ELR (cell line): ENCODE data around the gene LETM1.

ENCODE experiments used
- DNase-seq: peaks from one replicate; pipeline ENCODE4 v3.0.0-alpha.2; 2015; ENCODE audit warnings: low read depth

Gene LETM1

DNA sequence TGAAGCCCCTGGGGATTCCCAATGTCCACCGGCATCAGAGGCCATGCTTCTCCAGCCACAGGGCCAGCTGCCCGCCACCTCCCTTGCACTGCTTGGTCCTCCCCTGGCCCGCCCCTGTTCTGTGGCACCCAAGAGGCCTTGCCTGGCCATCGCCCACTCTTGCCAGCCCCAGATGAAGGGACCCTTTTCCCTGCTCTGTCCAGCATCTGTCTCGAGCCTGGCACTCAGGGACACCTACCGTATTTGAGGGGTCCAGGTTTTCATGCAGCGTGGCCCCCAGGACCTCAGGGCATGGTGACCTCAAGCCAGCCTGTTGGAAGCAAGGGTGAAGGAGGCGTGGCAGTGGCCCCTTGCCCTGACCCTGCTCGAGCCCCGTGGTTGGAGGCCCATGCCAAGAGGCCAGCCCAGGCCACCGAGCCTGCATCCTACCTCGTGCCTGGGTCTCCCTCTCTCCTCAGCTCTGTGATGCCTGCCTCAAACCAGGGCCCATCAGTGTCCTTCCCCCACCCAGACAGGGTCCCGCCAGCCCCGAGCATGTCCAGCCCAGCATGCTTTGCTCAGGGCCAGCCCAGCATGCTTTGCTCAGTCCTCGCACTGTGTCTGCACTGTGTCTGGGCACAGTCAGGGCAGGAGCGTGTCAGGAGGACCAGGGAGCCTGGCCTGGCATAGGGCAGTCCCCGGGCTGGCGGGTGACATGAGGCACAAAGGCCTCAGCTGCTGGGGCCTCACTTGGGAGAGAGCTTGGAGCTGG is 77.1 kb downstream of the LETM1 start:
- DNase-seq: no peak

DNA sequence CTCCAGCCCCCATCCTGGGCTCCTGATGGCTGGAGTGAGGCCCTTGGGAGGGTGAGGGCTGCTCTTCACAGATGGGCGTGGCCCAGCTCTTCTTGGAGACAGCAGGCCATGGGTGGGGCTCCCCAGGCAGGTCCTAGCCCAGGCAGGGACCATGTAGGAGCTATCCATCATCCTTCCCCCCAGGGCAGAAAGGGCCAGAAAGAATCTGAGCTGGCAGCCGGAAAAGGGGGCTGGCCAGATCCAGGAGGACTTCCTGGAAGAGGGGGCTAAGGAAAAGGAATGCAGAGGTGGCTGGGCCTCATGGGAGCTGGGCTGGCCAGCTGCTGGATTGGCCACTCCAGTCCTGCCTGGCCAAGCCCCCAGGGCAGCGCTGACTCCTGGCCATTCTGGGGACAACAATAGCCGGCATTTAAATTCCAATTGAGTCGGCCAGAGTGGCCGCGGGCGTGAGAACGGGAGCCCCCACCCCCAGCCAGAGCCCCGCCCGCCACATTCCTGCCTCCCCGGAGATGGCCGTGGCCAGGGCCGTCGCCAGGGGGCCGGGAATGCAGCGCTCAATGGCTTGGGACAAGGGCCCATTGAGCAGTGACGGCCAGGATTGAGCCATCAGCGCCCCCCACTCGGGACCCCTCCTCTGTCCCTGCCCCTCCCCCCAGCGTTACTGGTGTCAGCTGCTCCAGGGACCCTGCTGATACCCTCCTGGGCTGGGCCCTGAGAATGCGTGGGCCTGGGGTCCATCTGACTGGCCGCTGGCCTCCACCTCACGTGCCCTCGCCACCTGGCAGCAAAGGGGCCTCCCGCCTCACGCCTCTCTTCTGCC is 77.9 kb downstream of the LETM1 start:
- DNase-seq: peak; percentile 72

DNA sequence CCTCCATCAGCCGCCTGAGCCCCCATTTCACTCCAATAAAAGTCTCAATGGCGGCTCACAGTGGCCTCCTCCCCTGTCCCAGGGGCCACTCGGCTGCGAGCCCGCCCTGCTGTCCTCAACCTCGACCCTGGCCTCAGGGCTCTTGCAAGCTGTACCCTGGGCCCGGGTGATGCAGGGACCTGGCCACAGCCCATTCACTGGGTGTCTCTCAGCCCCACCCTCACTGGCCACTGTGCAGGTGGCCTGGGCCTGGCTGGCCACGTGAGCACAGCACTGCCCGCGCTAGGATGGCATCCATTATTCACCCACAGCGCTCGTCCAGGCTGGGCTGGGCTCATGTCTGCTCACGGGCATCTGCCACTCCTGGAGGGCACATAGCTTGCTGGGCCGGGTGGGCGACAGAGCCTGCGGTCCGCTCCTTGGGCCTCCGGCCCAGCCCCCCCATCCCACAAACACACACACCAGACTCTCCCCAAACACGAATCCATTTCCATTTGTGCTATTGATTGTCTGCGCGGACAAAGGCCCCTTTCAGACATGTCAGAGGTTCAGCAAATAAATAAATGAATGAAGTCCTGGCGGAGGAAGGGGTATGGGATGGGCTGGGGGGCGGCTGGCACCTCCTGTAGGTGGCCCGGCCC is 79.3 kb downstream of the LETM1 start:
- DNase-seq: no peak

DNA sequence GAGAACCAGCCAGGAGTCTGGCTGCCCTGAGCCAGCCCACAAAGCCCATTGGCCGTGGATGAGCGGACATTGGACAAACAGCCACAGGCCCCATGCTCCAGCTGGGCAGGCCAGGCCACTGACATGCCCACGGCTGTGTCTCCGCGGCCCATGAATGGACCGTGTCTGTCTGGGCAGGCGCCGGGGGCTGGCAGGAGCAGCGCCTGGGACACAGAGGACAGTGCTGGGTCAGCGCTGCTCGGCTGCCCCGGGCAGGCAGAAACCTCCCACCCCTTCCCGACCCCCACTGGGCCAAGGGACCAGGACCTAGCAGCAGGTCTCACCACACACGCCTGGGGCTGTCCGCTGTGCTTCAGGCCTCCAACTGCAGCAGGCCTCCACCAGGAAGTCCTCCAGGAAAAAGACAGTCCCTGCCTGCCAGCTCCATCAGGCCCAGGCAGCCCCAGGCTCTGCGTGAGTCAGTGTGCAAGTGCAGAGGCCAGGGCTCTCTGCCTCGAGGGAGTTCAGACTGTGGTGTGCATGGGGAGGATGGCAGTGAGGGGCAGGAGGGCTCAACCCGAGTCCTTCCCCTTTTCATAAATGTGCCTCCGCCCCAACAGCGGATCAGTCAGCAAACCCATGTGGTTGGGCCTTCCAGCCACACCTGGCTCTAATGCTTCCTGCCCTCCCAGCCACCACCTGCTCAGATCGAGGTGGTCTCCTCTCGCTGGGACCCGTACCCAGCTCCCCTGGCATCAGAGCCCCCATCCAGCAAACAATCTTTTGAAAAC is 80.0 kb downstream of the LETM1 start:
- peak; percentile 75 for DNase-seq

DNA sequence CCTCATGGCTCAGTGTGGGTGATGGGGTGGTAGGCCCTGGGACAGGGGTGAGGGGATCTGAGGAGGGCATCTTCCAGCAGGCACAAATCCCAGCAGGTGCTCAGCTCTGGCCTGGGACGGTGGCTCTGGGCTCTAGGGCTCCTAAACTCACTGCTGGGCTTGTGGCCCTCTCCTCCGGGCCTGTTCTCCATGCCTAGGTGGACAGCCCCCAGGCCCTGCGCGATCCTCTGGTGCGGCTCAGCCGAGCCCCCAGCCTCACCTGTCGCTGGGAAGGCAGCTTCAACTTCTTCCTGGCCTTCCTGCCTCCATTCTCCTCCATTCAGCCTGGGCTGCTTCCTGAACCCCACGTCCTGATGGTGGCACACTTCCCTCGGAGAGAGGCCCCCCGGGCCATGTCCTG is 82.2 kb downstream of the LETM1 start:
- DNase-seq: no peak

DNA sequence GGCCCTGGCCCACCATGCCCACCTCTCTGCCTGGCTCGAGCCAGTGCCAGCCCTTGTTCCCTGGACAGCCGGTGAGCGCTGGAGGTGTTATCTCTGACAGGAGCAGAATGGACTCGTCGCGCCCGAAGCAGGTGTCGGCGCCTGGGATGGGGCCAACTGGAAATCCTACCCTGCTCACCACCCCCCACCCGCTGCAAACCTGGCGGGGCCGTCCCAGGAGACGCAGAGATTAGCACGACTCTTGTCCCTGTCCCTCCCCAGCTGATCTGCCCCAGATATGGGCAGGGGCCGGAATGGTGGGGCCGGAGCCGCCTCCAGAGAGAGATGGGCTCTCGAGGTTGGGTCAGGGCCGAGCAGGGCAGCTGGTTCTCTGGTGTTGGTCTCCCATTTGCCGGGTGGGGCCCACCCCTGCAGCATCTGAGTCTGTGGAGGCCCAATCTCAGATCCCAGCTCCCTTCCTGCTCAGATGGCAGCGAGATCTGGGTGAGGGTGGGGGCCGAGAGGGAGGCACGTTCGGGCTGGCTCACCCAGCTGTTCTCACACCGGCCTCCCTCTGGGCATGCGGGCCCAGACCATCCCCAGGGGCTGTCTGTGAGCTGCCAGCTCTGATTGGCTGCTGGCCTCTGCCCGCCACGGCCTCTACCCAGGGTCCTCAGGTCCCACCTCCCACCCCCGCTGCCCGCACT is 83.0 kb downstream of the LETM1 start:
- no peak for DNase-seq

DNA sequence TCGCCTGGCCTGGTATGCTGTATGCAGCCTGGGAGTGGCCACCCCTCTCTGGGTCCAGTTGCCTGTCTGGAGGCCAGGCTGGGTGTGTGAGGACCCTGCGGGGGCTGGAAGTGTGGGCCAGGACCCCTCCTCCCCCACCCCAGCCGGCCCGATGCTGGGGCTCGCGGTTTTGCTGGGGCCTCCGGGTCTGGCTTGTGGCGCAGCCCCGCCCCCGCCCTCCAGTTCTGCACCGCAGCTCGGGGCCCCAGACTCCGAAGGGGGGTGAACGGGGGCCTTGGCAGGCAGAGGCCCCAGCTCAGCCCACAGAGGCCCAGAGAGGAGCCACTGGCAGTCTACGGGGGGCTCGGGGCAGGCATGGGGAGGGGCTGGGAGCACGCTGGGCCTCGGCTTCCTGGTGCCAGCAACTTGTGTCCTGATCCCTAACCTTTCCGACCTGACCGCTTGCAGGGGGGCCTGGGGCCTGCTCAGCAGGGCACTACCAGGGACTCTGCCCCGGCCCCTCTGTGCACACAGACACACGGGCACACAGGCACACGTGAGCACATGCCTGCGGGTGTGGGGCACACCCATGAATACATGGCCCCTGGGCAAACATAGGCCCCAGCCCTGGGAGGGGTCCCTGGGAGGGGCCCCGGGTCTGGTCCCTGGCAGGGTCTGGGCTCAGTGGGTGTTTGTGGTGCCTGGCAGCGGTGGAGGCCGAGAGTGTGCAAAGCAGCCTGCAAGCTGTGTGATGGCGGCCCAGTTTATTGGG is 84.2 kb downstream of the LETM1 start:
- no peak for DNase-seq

DNA sequence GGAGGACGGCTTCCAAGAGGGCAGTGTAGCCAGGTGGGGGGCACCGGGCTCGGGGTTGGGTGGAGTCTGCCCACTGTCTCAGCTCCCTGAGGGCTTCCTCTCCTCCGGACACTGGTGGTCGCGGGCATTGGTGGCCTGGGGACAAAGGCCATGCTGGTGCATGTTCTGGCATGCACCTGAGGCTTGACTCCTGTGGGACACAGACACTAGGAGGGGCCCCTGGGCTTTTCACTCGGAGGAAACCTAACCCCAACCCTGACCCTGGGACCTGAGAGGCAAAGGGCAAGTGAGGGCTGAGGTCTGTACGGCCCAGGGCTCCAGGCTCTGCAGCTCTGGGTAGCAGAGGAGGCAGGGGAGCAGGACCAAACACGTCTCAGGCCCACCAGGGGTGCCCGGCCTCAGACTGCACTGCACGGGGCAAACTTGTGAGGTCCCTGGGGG is 85.1 kb downstream of the LETM1 start:
- no peak for DNase-seq

DNA sequence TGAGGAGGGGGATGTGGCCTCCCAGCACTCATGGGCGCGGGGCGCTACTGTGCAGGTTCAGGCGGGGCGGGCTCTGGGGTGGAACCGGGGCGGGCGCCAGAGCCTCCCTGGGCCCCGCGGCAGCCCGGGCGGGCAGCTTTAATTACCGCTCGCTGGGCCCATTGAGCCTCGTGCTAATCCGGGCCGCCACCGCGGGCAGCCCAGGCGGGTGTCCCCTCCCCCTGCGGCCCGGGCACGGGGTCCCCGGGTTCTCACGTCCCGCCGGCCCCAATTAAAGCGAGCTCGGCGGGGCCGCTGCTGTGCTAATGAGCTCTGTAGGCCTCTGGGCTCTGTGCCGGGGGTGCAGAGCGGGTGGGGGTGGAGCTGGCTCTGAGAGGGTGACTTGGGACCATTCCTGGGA is 85.7 kb downstream of the LETM1 start:
- no peak for DNase-seq

DNA sequence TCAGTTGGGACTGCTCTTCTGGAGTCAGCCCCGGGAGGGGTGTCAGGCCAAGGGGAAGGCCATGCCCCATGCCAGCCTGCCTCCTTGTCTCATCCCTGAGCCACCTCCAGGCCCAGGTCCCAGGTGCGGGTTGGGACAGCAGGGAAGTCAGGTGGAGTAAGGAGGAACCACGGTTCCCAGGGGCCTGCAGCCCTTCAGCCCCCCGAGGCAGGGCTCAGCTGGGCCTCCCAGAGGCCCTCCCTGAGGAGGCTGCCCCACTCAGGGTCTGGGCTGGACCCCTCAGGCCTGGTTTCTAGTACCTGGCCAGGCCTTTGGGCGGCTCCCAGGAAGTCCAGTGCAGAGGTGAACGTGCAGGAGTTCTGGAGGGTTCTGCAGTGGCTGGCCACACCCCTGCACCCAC is 86.3 kb downstream of the LETM1 start:
- no peak for DNase-seq

DNA sequence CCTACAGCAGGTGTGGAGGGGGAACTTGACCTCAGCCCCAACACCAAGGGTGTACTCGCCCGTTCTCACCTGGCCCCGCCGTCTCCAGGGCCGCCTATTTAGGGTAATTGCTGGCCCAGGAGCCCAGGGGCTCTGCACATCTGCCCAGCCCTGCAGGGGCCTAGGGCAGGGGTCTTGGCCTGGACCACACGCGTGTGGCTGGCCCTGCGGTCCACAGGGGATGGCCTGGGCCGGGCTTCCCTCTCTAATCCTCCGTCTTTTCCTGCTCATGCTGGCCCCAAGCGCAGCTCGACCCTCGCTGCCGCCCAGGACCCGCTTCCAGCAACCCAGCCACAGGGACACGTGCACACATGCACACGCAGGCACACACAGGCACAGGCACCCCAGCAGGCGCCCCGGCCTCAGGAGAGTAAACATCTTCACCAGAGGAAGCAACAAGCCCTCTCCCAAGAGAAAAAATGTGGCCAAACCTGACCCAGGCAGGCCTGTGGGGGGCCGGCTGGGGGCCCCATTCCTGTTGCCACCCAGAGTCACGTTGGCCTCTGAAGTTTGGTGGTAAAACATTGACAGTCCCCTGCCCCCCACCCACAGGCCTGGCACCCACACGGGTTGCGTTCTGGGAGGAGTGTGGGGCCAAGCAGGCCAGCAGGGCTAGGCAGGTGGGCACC is 87.5 kb downstream of the LETM1 start:
- DNase-seq: no peak

DNA sequence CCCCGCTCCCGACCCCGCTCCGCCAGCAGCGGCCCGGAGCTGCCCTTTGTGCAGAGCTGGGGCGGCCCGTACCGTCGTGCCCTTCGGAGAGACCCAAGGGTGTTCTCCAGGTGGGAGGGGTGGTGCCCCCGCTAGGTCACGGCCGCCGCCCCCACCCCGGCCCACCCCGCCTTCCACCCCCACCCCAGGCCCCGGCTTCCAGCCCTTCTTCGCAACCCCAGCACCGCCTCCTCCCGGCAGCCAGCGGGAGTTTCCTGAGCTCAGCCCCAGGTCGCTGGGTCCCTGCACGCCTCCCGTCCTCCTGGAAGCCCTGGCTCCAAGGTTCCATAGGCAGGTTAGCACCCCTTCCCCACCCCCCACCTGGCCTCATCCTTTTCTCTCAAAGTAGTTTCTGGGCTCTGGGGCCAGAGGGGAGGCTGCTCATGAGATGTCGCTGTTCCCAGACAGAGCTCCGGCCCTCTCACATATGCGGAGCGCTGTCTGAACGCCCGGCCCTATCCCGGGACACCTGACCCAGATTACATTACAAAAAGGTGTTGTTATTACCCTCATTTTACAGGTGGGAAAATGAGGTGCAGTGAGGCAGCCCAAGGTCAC is 88.1 kb downstream of the LETM1 start:
- peak; percentile 38 for DNase-seq

DNA sequence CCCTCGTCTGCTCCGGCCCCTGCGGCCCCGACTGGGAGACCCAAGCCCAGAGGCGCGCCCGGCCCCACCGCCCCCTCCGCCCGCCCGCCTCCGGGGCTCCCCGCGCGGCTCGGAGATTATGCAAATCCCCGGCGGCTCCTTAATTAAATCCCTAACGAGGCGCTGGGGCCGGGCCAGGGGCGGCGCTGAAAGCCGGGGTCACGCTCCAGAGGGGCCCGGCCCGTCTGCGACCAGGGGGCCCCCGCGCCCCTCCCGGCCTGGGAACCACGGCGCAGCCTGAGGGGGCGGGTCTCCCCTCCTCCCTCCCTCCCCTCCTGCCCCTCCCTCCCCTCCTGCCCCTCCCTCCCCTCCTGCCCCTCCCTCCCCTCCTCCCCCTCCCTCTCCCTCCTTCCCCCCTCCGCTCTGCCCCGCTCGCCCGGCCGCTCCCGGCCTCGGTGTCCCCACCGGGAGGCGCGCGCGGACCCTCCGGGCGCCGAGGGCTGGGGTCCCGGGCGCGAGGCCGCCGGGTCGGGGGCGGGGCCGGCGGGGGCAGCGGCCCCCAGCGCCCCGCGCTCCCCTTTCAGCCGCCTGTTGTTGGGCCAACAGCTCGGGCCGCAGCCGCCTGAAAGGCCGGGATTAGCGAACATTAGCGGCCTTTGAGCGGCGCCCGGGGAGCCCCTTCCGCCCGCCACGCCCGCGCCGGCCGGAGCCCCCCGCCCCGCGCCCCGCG is 88.7 kb downstream of the LETM1 start:
- DNase-seq: no peak

DNA sequence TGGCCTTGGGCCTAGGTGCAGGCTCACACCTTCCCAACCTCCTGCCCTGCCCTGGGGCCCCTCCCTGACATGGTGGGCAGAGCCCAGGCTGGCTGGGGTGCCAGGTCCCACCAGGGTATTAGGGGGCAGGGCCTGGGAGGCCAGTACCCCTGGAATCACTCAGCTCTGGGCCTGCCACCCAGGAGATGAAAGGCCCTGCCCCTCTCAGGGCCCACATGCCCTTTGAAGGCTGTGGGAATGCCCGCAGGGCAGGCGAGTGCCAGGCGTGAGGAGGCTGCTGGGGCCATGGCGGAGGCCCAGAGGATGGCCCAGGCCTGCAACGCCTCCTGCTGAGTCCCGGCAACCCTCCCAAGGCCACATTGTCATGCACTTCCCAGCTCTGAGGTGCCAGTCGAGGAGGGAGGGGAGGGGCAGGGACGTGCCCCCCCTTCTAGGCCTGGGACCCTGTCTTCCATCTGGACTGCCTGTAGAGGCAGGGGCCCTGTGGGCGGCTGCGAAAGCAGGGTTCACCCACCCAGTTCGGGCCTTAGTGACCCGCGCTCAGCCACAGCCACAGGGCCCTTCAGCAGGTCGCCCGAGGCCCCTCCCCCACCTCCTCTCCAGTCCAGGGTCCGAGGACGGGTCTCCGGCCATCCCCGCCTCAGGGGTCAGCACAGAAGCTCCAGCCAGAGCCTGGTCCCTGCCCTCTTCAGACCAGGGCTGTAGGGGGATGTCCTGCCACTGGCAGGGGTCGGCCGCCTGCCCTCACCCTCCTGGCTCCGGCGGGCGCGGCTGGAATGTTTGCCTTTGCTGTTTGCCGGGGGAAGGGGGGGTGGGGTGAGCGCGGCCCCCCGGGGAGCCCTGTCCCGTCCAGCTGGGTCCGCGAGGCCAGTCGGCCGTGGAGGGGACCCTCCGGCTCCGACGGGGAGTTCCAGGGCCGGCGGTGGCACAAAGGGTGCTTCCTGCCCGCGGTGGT is 89.6 kb downstream of the LETM1 start:
- no peak for DNase-seq

DNA sequence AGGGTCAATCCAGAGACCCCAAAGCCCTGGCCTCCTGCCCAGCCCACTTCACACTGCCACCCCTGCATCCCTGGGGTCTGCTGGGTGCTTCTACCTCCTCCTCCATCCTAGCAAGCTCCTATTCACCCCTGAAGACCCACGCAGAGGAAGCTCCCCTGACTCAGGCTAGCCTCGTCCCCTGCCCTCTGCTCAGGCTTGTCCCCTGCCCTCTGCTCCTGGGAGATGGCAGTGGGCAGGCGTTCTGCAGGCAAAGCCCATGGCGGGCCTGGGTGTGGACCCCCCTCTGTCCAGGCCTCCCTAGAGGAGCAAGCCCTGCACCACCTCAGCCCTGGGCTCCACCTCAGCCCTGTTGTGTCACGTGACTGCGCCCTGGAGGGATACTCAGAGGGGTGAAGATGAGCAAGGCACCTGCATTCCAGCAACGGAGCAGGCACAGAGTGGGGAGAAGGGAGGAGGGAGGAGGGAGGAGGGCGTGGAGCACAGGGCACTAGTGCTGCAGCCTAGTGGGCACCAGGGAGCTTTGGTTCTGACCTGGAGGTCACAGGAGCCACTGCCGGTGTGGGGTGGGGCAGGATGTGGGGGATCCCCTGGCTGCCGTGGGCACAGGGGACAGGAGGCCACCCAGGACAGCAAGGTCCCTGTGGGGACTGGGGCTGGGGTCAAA is 90.4 kb downstream of the LETM1 start:
- DNase-seq: no peak

DNA sequence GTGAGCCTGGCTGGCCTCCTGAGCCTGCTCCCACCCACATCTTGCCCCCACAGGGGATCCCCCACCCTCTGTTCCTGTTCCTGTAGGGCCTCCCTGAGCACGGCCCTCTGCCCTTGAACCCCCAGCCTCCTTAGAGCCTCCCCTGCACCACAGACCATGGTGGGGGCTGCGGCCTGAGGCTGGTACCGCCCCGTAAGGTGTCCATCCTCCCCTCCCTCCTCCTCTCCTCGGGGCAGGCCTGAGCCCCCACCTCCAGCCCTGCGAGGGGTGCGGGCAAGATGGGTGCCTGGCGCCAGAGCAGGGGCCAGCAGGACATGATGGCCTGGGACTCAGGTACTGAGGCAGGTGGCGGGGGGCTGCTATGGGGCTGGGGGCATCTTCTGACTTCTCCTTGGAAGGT is 91.3 kb downstream of the LETM1 start:
- no peak for DNase-seq

DNA sequence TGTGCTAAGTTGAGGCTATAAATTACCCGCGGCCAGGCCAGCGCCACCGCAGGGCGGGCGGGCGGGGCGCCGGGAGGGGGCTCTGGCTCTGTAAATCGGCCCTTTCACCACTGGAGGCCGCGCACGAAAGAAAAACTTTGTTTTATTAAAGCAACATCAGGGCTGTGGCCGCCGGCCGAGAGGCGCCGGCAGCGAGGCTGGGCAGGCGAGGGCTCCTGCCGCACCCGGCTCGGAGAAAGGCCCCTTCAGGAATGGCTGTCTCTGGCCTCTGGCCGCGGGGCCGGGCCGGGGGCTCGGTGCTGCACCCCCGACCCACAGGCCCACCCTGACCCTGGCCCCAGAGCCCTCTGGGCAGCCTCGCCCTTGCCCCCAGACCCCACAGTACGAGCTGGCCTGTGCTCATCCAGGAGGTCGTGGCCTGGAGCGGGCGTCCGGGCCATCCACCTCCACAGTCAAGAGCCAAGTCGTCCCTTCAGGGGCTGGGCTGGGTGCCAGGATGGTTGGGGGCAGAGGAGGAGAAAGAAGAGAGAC is 92.3 kb downstream of the LETM1 start:
- DNase-seq: peak; percentile 55
